Measurements from ENCODE around the gene CGB2. TPM values are rescaled to one million over a fixed set of nuclear protein-coding genes. Genes with fewer than 3 reads are reported as not detected.
A peak's percentile ranks its signal among the peaks of the same experiment; 100 is the strongest.

CGB2 gene
- total and polyA plus RNA-seq, 2 donors (not counting 1 experiment from before 2014, with no cell fraction given) = not detected

DNA sequence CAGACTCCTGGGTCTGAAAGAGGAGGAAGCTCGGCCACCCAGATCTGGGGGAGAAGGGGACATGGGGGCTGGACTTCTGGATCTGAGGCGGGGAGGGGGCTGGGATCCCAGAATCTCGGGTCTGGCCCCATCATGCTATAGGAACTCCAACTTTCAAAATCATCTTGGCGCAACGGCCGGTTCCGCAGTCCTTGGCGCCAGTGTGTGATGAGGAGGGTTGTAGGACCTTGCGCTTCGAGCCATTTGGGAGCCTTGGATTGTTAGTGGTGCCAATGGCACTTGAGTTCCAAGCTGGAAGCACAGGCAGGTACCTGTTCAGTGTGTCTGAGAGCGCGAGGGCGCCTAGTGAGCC lies 37.7 kb upstream of the CGB2 start:
- ATAC-seq (ENCODE audit: low read depth) (no peak), DNase-seq (no peak)
- TF ChIP-seq EZH2 (IDR thresholded peaks at IDR 0.05; ENCODE audit: borderline replicate concordance, insufficient read depth, low read depth, low read length, poor library complexity, severe bottlenecking) = no peak
- no peak for TF ChIP-seq CTCF (IDR thresholded peaks at IDR 0.05)
- Mint-ChIP-seq H3K27ac (peak overlapping the region; percentile 92), H3K9me3 (ENCODE audit: insufficient read depth) (no peaks in the 10 kb centered on the region), H3K4me1 (peaks cover 34% of the 10 kb centered on the region), H3K27me3 (no peaks in the 10 kb centered on the region), H3K4me3 (peak overlapping the region; percentile 94)
- peak overlapping the region; percentile 94 for H3K9ac ChIP-seq (ENCODE audit: low read length)
- ChIA-PET POLR2A (interaction anchor here (0.7 to 1.4 kb wide), 9 partner anchors 11 to 375 kb away, joined by 3 to 17 read pairs (median 7); partner anchors contain the start of genes FTL, RPL18 and SPHK2), CTCF (interaction anchor here (0.6 to 3.4 kb wide), 20 partner anchors 9 to 214 kb away, joined by 3 to 17 read pairs (median 4); partner anchors contain the start of genes FTL, HSD17B14 and LIN7B)
- H3K36me3 ChIP-seq (replicated peaks in 1 of 2; ENCODE audit: control extremely low read depth in 1 of 2, control insufficient read depth in 1 of 2, extremely low read depth in 1 of 2, insufficient read depth in 2 of 2, low read length in 1 of 2) = peaks cover 0 to 4% of the 10 kb centered on the region in 2 experiments
- H3K27ac ChIP-seq (ENCODE audit: low read length in 2 of 2) = peak overlapping the region; percentile 77 to 89
- H3K9me3 ChIP-seq (ENCODE audit: control extremely low read depth in 1 of 3, control insufficient read depth in 2 of 3, insufficient read depth in 1 of 3, low read length in 2 of 3) = no peaks in the 10 kb centered on the region
- intact Hi-C loops (cut with micrococcal nuclease) = loop anchor here (10.0 kb wide), 1 partner anchor 121 kb away; the partner anchor contains the start of genes C19orf73, LIN7B and PPFIA3
- H3K4me3 ChIP-seq (ENCODE audit: control extremely low read depth in 1 of 5, extremely low read depth in 1 of 5, insufficient read depth in 1 of 5, low read depth in 2 of 5, low read length in 4 of 5) = peak overlapping the region; percentile 26 to 94 (median 77)
- 5% methylated on average over 10 of the region's 13 CpGs for WGBS (ENCODE audit: insufficient coverage)
- no peaks in the 10 kb centered on the region for H3K27me3 ChIP-seq (replicated peaks in 1 of 4; ENCODE audit: control extremely low read depth in 1 of 4, control insufficient read depth in 3 of 4, insufficient read depth in 4 of 4, low read length in 3 of 4)
- peaks cover 19% of the 10 kb centered on the region for H4K20me1 ChIP-seq (ENCODE audit: control insufficient read depth, insufficient read depth, low read length, poor library complexity, severe bottlenecking)
- peak overlapping the region; percentile 94 for H2AFZ ChIP-seq (ENCODE audit: insufficient read depth, low read depth, low read length, poor library complexity, severe bottlenecking)
- H3K4me1 ChIP-seq (ENCODE audit: control insufficient read depth in 2 of 2, insufficient read depth in 2 of 2, low read length in 2 of 2) = peaks cover 15 to 27% of the 10 kb centered on the region in 2 donors
- H3K4me2 ChIP-seq (replicated peaks; ENCODE audit: low read depth, low read length, poor library complexity, severe bottlenecking) = peak overlapping the region; percentile 99
- H3K79me2 ChIP-seq (ENCODE audit: control insufficient read depth, insufficient read depth, low read length) = peaks cover 72% of the 10 kb centered on the region

GRCh38 chr19:48997972-48998371 lies 33.7 kb upstream of the CGB2 start:
- ATAC-seq (ENCODE audit: low read depth) (no peak), DNase-seq (no peak)
- 91% methylated on average over 5 of the region's 5 CpGs for WGBS (ENCODE audit: insufficient coverage)
- Mint-ChIP-seq H3K4me3 (no peak overlapping the region), H3K4me1 (peaks cover 23% of the 10 kb centered on the region), H3K27ac (no peak overlapping the region), H3K9me3 (ENCODE audit: insufficient read depth) (no peaks in the 10 kb centered on the region), H3K27me3 (no peaks in the 10 kb centered on the region)
- intact Hi-C loops (cut with micrococcal nuclease) = loop anchor here (10.0 kb wide), 1 partner anchor 117 kb away; the partner anchor contains the start of genes C19orf73, LIN7B and PPFIA3
- CTCF ChIA-PET = interaction anchor here (0.6 to 2.2 kb wide), 10 partner anchors 10 to 534 kb away, joined by 3 to 10 read pairs (median 5); no protein-coding TSS in a partner anchor
- no peak overlapping the region for H3K9ac ChIP-seq (ENCODE audit: low read length)
- POLR2A ChIA-PET = interaction anchor here (0.7 kb wide), 1 partner anchor 22 kb away, joined by 4 read pairs; no protein-coding TSS in a partner anchor
- H3K4me2 ChIP-seq (replicated peaks; ENCODE audit: low read depth, low read length, poor library complexity, severe bottlenecking) = no peak overlapping the region
- TF ChIP-seq CTCF (IDR thresholded peaks at IDR 0.05) (peak; percentile 18), EZH2 (IDR thresholded peaks at IDR 0.05; ENCODE audit: borderline replicate concordance, insufficient read depth, low read depth, low read length, poor library complexity, severe bottlenecking) (no peak)
- H3K36me3 ChIP-seq (replicated peaks in 1 of 2; ENCODE audit: control extremely low read depth in 1 of 2, control insufficient read depth in 1 of 2, extremely low read depth in 1 of 2, insufficient read depth in 2 of 2, low read length in 1 of 2) = peaks cover 0 to 3% of the 10 kb centered on the region in 2 experiments
- peaks cover 52% of the 10 kb centered on the region for H3K79me2 ChIP-seq (ENCODE audit: control insufficient read depth, insufficient read depth, low read length)
- peaks cover 6 to 18% of the 10 kb centered on the region in 2 donors for H3K4me1 ChIP-seq (ENCODE audit: control insufficient read depth in 2 of 2, insufficient read depth in 2 of 2, low read length in 2 of 2)
- no peak overlapping the region for H3K4me3 ChIP-seq (ENCODE audit: control extremely low read depth in 1 of 5, extremely low read depth in 1 of 5, insufficient read depth in 1 of 5, low read depth in 2 of 5, low read length in 4 of 5)
- no peaks in the 10 kb centered on the region for H3K27me3 ChIP-seq (replicated peaks in 1 of 4; ENCODE audit: control extremely low read depth in 1 of 4, control insufficient read depth in 3 of 4, insufficient read depth in 4 of 4, low read length in 3 of 4)
- no peaks in the 10 kb centered on the region for H3K9me3 ChIP-seq (ENCODE audit: control extremely low read depth in 1 of 3, control insufficient read depth in 2 of 3, insufficient read depth in 1 of 3, low read length in 2 of 3)
- no peak overlapping the region for H3K27ac ChIP-seq (ENCODE audit: low read length in 2 of 2)
- H2AFZ ChIP-seq (ENCODE audit: insufficient read depth, low read depth, low read length, poor library complexity, severe bottlenecking) = no peak overlapping the region
- peaks cover 20% of the 10 kb centered on the region for H4K20me1 ChIP-seq (ENCODE audit: control insufficient read depth, insufficient read depth, low read length, poor library complexity, severe bottlenecking)

Measured in B cell (primary cell).